ENCODE measurements around the gene SLC25A25. TPM values are rescaled to one million over a fixed set of nuclear protein-coding genes. Genes with fewer than 3 reads are reported as not detected.

Gene SLC25A25
- total and polyA plus RNA-seq, 10 of the 15 experiments (the other 5 are each of a cell fraction or from before 2014, with no cell fraction given) = 0.04 to 17.1 (median 12.4) TPM; not detected in 1

GRCh38 chr9:128144239-128145181, 76.5 kb downstream of the SLC25A25 start (continued):
- no peak for TF ChIP-seq CTCF (IDR thresholded peaks at IDR 0.05 in 2 of 3, conservative IDR thresholded peaks at IDR 0.05 in 1 of 3; ENCODE audit: control insufficient read depth in 2 of 3, extremely low read depth in 1 of 3, insufficient read depth in 1 of 3, low read depth in 3 of 3, low read length in 3 of 3)

GRCh38 chr9:128145536-128145935, 77.5 kb downstream of the SLC25A25 start:
- ATAC-seq = no peak
- ChIA-PET POLR2A (no interaction called here), CTCF (no interaction called here), SMC1A (ENCODE audit: uncharacterized antibody, unreplicated experiment) (interaction anchor here (1.0 kb wide), 1 partner anchor 28 kb away, joined by 3 read pairs; no protein-coding TSS in a partner anchor), RAD21 (ENCODE audit: unreplicated experiment) (interaction anchor here (0.6 kb wide), 1 partner anchor 12 kb away, joined by 3 read pairs; no protein-coding TSS in a partner anchor)
- Histone ChIP-seq H2AFZ (ENCODE audit: control insufficient read depth, low read depth, low read length) (no peak overlapping the region), H4K20me1 (ENCODE audit: control insufficient read depth, insufficient read depth) (no peaks in the 10 kb centered on the region; the same call in 1 of the 2 replicates), H3K36me3 (ENCODE audit: control insufficient read depth in 2 of 2, insufficient read depth in 2 of 2, low read length in 1 of 2) (no peaks in the 10 kb centered on the region), H3K27me3 (replicated peaks in 1 of 2; ENCODE audit: control insufficient read depth in 2 of 2, insufficient read depth in 2 of 2, low read length in 1 of 2) (peaks cover 0 to 1% of the 10 kb centered on the region in 2 experiments; a peak in 2 of 4 replicates), H3K4me3 (no peak overlapping the region), H3K27ac (ENCODE audit: control insufficient read depth, insufficient read depth) (no peak overlapping the region), H3K4me1 (ENCODE audit: control insufficient read depth, insufficient read depth, low read length) (no peaks in the 10 kb centered on the region), H3K9me3 (replicated peaks; ENCODE audit: control insufficient read depth, insufficient read depth, low read length) (no peaks in the 10 kb centered on the region), H3K4me2 (ENCODE audit: control insufficient read depth, insufficient read depth) (no peak overlapping the region), H3K79me2 (ENCODE audit: control insufficient read depth, insufficient read depth, low read length) (no peaks in the 10 kb centered on the region), H3K9ac (ENCODE audit: control insufficient read depth, insufficient read depth, low read length) (no peak overlapping the region)
- WGBS (ENCODE audit: insufficient coverage, insufficient replicate concordance, low lambda C conversion rate, missing lambda C conversion rate) = 21% methylated on average over 8 of the region's 8 CpGs
- BruUV-seq (replicated peaks) = no TSS peak
- TF ChIP-seq SUPT20H (IDR thresholded peaks at IDR 0.05; ENCODE audit: borderline replicate concordance, control insufficient read depth, low read depth, low read length) = no peak
- TF ChIP-seq WRNIP1 (IDR thresholded peaks at IDR 0.05; ENCODE audit: borderline replicate concordance, low read depth, low read length) = no peak
- TF ChIP-seq ZNF207 (IDR thresholded peaks at IDR 0.05; ENCODE audit: borderline replicate concordance) = no peak
- no peak for TF ChIP-seq GATAD2B (conservative IDR thresholded peaks at IDR 0.05; ENCODE audit: low read depth)
- TF ChIP-seq SMARCA5 (IDR thresholded peaks at IDR 0.05) = no peak
- TF ChIP-seq SREBF1 (IDR thresholded peaks at IDR 0.05; ENCODE audit: low read length) = no peak
- no peak for TF ChIP-seq FOXM1 (IDR thresholded peaks at IDR 0.05; ENCODE audit: low read depth, low read length)
- TF ChIP-seq, protein P1, sequence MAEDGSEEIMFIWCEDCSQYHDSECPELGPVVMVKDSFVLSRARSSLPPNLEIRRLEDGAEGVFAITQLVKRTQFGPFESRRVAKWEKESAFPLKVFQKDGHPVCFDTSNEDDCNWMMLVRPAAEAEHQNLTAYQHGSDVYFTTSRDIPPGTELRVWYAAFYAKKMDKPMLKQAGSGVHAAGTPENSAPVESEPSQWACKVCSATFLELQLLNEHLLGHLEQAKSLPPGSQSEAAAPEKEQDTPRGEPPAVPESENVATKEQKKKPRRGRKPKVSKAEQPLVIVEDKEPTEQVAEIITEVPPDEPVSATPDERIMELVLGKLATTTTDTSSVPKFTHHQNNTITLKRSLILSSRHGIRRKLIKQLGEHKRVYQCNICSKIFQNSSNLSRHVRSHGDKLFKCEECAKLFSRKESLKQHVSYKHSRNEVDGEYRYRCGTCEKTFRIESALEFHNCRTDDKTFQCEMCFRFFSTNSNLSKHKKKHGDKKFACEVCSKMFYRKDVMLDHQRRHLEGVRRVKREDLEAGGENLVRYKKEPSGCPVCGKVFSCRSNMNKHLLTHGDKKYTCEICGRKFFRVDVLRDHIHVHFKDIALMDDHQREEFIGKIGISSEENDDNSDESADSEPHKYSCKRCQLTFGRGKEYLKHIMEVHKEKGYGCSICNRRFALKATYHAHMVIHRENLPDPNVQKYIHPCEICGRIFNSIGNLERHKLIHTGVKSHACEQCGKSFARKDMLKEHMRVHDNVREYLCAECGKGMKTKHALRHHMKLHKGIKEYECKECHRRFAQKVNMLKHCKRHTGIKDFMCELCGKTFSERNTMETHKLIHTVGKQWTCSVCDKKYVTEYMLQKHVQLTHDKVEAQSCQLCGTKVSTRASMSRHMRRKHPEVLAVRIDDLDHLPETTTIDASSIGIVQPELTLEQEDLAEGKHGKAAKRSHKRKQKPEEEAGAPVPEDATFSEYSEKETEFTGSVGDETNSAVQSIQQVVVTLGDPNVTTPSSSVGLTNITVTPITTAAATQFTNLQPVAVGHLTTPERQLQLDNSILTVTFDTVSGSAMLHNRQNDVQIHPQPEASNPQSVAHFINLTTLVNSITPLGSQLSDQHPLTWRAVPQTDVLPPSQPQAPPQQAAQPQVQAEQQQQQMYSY (CRISPR knock-in tag; IDR thresholded peaks at IDR 0.05) = no peak
- no peak for TF ChIP-seq HDGF (IDR thresholded peaks at IDR 0.05)
- no peak for TF ChIP-seq SMAD5 (IDR thresholded peaks at IDR 0.05; ENCODE audit: low read depth)
- TF ChIP-seq POLR2A (IDR thresholded peaks at IDR 0.05; ENCODE audit: low read depth, low read length) = no peak
- no peak for TF ChIP-seq ZNF217 (IDR thresholded peaks at IDR 0.05)
- no peak for DNase-seq (ENCODE audit: low read depth, low spot score)
- no peak for FAIRE-seq
- intact Hi-C loops (cut with micrococcal nuclease; ENCODE audit: unreplicated experiment) (no loop called here), in situ Hi-C loops (cut with MboI) (no loop called here)

Measured in GM12878 (cell line).